DMS 273 treated with DMSO at 0.1 percent for 48 hours (cell line): ENCODE data around the gene PCDHB14.
A peak's percentile ranks its signal among the peaks of the same experiment; 100 is the strongest.
"Not testable (repeated sequence)": the region's sequence is repeated elsewhere in the genome, so short reads cannot be mapped to it uniquely, and the experiment has no call there.

Source experiments
- DNase-seq: peaks from one replicate; lab custom pipeline; 2025; lab: John Stamatoyannopoulos, UW

The PCDHB14 gene

GRCh38 chr5:141210281-141210680 lies 12.9 kb upstream of the PCDHB14 start:
- not testable (repeated sequence) for DNase-seq

GRCh38 chr5:141210849-141211248 lies 12.3 kb upstream of the PCDHB14 start:
- DNase-seq: not testable (repeated sequence)

GRCh38 chr5:141213656-141214339 lies 9.3 kb upstream of the PCDHB14 start, which contains the start of gene PCDHB13:
PCDHB13 (plus strand) TSS chr5:141213919; CDS start chr5:141214124, 205 bp downstream.
- DNase-seq: not testable (repeated sequence)

- DNase-seq: not testable (repeated sequence)
These were observed 8.6 kb upstream of the PCDHB14 start for GRCh38 chr5:141214583-141214982.

- not testable (repeated sequence) for DNase-seq
These were observed 7.6 kb upstream of the PCDHB14 start for GRCh38 chr5:141215504-141215903.

- not testable (repeated sequence) for DNase-seq
These were observed 7.1 kb upstream of the PCDHB14 start for GRCh38 chr5:141216035-141216434.

- DNase-seq: not testable (repeated sequence)
These were observed 1.7 kb downstream of the PCDHB14 start for GRCh38 chr5:141224844-141225243.

- DNase-seq: not testable (repeated sequence)
These were observed 2.3 kb downstream of the PCDHB14 start for GRCh38 chr5:141225421-141225820.

GRCh38 chr5:141234109-141234667 lies 11.0 kb downstream of the PCDHB14 start:
- DNase-seq: no peak

GRCh38 chr5:141235922-141236321 lies 12.8 kb downstream of the PCDHB14 start:
- DNase-seq: not testable (repeated sequence)

- no peak for DNase-seq
These were observed 13.6 kb downstream of the PCDHB14 start for GRCh38 chr5:141236516-141237313.

- DNase-seq: no peak
These were observed 18.4 kb downstream of the PCDHB14 start for GRCh38 chr5:141241496-141241895.

GRCh38 chr5:141245250-141245717 lies 22.1 kb downstream of the PCDHB14 start, which contains the start of gene PCDHB15:
PCDHB15 (plus strand) TSS chr5:141245395; CDS start chr5:141245579, 184 bp downstream.
- DNase-seq: no peak

GRCh38 chr5:141246971-141247370 lies 23.8 kb downstream of the PCDHB14 start:
- DNase-seq: not testable (repeated sequence)

- DNase-seq: not testable (repeated sequence)
These were observed 24.3 kb downstream of the PCDHB14 start for GRCh38 chr5:141247434-141247833.

GRCh38 chr5:141250576-141250975 lies 27.4 kb downstream of the PCDHB14 start:
- DNase-seq: peak; percentile 84

GRCh38 chr5:141258464-141258863 lies 35.3 kb downstream of the PCDHB14 start:
- DNase-seq: no peak

GRCh38 chr5:141258948-141259347 lies 35.8 kb downstream of the PCDHB14 start:
- no peak for DNase-seq

- no peak for DNase-seq
These were observed 37.5 kb downstream of the PCDHB14 start for GRCh38 chr5:141260458-141261237.

- no peak for DNase-seq
These were observed 38.0 kb downstream of the PCDHB14 start for GRCh38 chr5:141261238-141261546.

GRCh38 chr5:141269195-141269594 lies 46.1 kb downstream of the PCDHB14 start:
- DNase-seq: no peak

GRCh38 chr5:141272906-141273305 lies 49.8 kb downstream of the PCDHB14 start:
- no peak for DNase-seq
